ENCODE results near the gene GIPC2. TPM values are rescaled to one million over a fixed set of nuclear protein-coding genes. Genes with fewer than 3 reads are reported as not detected.

The GIPC2 gene
- total and polyA plus RNA-seq, 2 donors (not counting 3 experiments of a cell fraction or from before 2014, with no cell fraction given), result 2.8 to 9.6 TPM

- Histone ChIP-seq H3K4me3 (replicated peaks in 1 of 3; ENCODE audit: insufficient read depth in 1 of 3, low read depth in 1 of 3, low read length in 3 of 3) (no peak overlapping the region), H4K20me1 (replicated peaks; ENCODE audit: control insufficient read depth, extremely low read depth, insufficient read depth, low read length) (no peaks in the 10 kb centered on the region), H2AFZ (ENCODE audit: low read depth, low read length) (no peak overlapping the region), H3K27ac (ENCODE audit: insufficient read depth, low read depth, low read length) (no peak overlapping the region), H3K27me3 (ENCODE audit: control insufficient read depth in 2 of 2, insufficient read depth in 2 of 2, low read length in 2 of 2) (no peaks in the 10 kb centered on the region), H3K36me3 (ENCODE audit: control insufficient read depth in 2 of 2, extremely low read depth in 1 of 2, insufficient read depth in 2 of 2, low read length in 2 of 2) (no peaks in the 10 kb centered on the region), H3K9me3 (replicated peaks; ENCODE audit: control insufficient read depth, insufficient read depth, low read length) (no peaks in the 10 kb centered on the region), H3K4me2 (ENCODE audit: insufficient read depth, low read length) (no peak overlapping the region), H3K4me1 (ENCODE audit: control insufficient read depth, extremely low read depth, insufficient read depth, low read length) (peaks cover 27% of the 10 kb centered on the region), H3K9ac (replicated peaks; ENCODE audit: extremely low read depth, insufficient read depth, low read length) (no peak overlapping the region), H3K79me2 (ENCODE audit: control insufficient read depth, insufficient read depth, low read length) (no peaks in the 10 kb centered on the region), H3K9me1 (replicated peaks; ENCODE audit: control insufficient read depth, extremely low read depth, insufficient read depth, low read length) (no peaks in the 10 kb centered on the region)
- BruUV-seq (replicated peaks), result no TSS peak
- TF ChIP-seq CTCF (IDR thresholded peaks at IDR 0.05; ENCODE audit: extremely low read depth in 1 of 2, insufficient read depth in 1 of 2, low read depth in 1 of 2, low read length in 2 of 2) (no peak), GATA2 (IDR thresholded peaks at IDR 0.05; ENCODE audit: insufficient read depth, insufficient read length, low read depth, low read length) (no peak), EZH2 (IDR thresholded peaks at IDR 0.05; ENCODE audit: borderline replicate concordance, low read depth, low read length, severe bottlenecking) (no peak)
- POLR2A ChIA-PET, result no interaction called here
- dilution Hi-C loops (cut with MboI; ENCODE audit: extremely low pct_ligation_motif_present, low sequenced_read_pairs), result no loop called here
- CTCF ChIA-PET, result interaction anchor here (0.9 to 1.6 kb wide), 3 partner anchors 16 to 39 kb away, joined by 3 to 7 read pairs (median 4); no protein-coding TSS in a partner anchor
- DNase-seq (ENCODE audit: low read depth, low spot score) (no peak), FAIRE-seq (no peak)
- intact Hi-C loops (cut with micrococcal nuclease), result no loop called here
Measured at GRCh38 chr1:78091215-78091813, 45.5 kb downstream of the GIPC2 start.

GRCh38 chr1:78091886-78092285 is 46.1 kb downstream of the GIPC2 start:
- H4K20me1 ChIP-seq (replicated peaks; ENCODE audit: control insufficient read depth, extremely low read depth, insufficient read depth, low read length), result no peaks in the 10 kb centered on the region
- CTCF ChIA-PET, result interaction anchor here (1.6 kb wide), 1 partner anchor 22 kb away, joined by 7 read pairs; no protein-coding TSS in a partner anchor

More at GRCh38 chr1:78091886-78092285, 46.1 kb downstream of the GIPC2 start:
- Histone ChIP-seq H3K79me2 (ENCODE audit: control insufficient read depth, insufficient read depth, low read length) (no peaks in the 10 kb centered on the region), H3K4me2 (ENCODE audit: insufficient read depth, low read length) (no peak overlapping the region), H3K9me3 (replicated peaks; ENCODE audit: control insufficient read depth, insufficient read depth, low read length) (no peaks in the 10 kb centered on the region), H3K4me1 (ENCODE audit: control insufficient read depth, extremely low read depth, insufficient read depth, low read length) (peaks cover 33% of the 10 kb centered on the region), H3K27ac (ENCODE audit: insufficient read depth, low read depth, low read length) (no peak overlapping the region), H3K36me3 (ENCODE audit: control insufficient read depth in 2 of 2, extremely low read depth in 1 of 2, insufficient read depth in 2 of 2, low read length in 2 of 2) (no peaks in the 10 kb centered on the region), H3K27me3 (ENCODE audit: control insufficient read depth in 2 of 2, insufficient read depth in 2 of 2, low read length in 2 of 2) (no peaks in the 10 kb centered on the region), H3K9me1 (replicated peaks; ENCODE audit: control insufficient read depth, extremely low read depth, insufficient read depth, low read length) (no peaks in the 10 kb centered on the region), H2AFZ (ENCODE audit: low read depth, low read length) (no peak overlapping the region), H3K4me3 (replicated peaks in 1 of 3; ENCODE audit: insufficient read depth in 1 of 3, low read depth in 1 of 3, low read length in 3 of 3) (no peak overlapping the region), H3K9ac (replicated peaks; ENCODE audit: extremely low read depth, insufficient read depth, low read length) (no peak overlapping the region)
- DNase-seq (ENCODE audit: low read depth, low spot score) (no peak), FAIRE-seq (no peak)
- TF ChIP-seq MAX (IDR thresholded peaks at IDR 0.05; ENCODE audit: insufficient read depth, insufficient read length), result no peak
- TF ChIP-seq MYC (IDR thresholded peaks at IDR 0.05; ENCODE audit: low read depth, low read length), result no peak
- TF ChIP-seq POLR2AphosphoS5 (IDR thresholded peaks at IDR 0.05; ENCODE audit: insufficient read depth, low read depth, low read length), result no peak
- TF ChIP-seq FOS (IDR thresholded peaks at IDR 0.05; ENCODE audit: borderline replicate concordance, insufficient read depth, low read length), result no peak
- TF ChIP-seq GATA2 (IDR thresholded peaks at IDR 0.05; ENCODE audit: insufficient read depth, insufficient read length, low read depth, low read length), result no peak
- no peak for TF ChIP-seq CTCF (IDR thresholded peaks at IDR 0.05; ENCODE audit: extremely low read depth in 1 of 2, insufficient read depth in 1 of 2, low read depth in 1 of 2, low read length in 2 of 2)
- no peak for TF ChIP-seq POLR2A (IDR thresholded peaks at IDR 0.05; ENCODE audit: low read depth, low read length)
- TF ChIP-seq EZH2 (IDR thresholded peaks at IDR 0.05; ENCODE audit: borderline replicate concordance, low read depth, low read length, severe bottlenecking), result no peak
- TF ChIP-seq JUN (IDR thresholded peaks at IDR 0.05; ENCODE audit: borderline replicate concordance, insufficient read depth, insufficient read length, low read depth), result no peak
- BruUV-seq (replicated peaks), result no TSS peak
- POLR2A ChIA-PET, result no interaction called here
- intact Hi-C loops (cut with micrococcal nuclease) (no loop called here), dilution Hi-C loops (cut with MboI; ENCODE audit: extremely low pct_ligation_motif_present, low sequenced_read_pairs) (no loop called here)
